ENCODE measurements around the gene PYURF.

DNA sequence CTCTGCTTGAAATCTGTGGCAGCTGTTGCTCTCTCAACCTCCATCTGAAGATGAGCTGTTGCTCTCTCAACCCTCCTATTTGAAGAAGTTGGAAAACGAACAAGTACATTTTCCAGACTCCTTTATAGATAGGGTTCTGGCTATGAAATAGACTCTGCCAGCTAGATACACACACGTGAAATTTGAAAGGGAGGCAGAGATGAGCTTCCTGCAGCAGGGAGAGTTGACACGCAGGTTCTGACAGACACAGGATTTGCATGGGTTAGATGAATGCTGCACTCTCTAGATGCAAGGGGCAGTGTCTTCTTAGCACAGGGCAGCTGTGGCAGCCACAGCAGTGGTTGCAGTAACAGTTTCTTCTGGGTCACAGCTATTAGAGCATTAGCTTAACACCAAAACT is 8.0 kb upstream of the PYURF start:
- TF ChIP-seq, protein P1, sequence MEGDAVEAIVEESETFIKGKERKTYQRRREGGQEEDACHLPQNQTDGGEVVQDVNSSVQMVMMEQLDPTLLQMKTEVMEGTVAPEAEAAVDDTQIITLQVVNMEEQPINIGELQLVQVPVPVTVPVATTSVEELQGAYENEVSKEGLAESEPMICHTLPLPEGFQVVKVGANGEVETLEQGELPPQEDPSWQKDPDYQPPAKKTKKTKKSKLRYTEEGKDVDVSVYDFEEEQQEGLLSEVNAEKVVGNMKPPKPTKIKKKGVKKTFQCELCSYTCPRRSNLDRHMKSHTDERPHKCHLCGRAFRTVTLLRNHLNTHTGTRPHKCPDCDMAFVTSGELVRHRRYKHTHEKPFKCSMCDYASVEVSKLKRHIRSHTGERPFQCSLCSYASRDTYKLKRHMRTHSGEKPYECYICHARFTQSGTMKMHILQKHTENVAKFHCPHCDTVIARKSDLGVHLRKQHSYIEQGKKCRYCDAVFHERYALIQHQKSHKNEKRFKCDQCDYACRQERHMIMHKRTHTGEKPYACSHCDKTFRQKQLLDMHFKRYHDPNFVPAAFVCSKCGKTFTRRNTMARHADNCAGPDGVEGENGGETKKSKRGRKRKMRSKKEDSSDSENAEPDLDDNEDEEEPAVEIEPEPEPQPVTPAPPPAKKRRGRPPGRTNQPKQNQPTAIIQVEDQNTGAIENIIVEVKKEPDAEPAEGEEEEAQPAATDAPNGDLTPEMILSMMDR (IDR thresholded peaks at IDR 0.05), result no peak
- TF ChIP-seq POLR2A (IDR thresholded peaks at IDR 0.05), result no peak

Measured in thyroid gland (tissue), 4 donors.